Activated CD4-positive, alpha-beta T cell treated with anti-CD3 and anti-CD28 coated beads, Interleukin-2, amount 50 U/mL, for 16 hours (primary cell): Measurements from ENCODE around the gene PRKCH.

Experiments used
- DNase-seq: peaks from one replicate; pipeline ENCODE4 v3.0.0-alpha.2; 2020

Gene PRKCH

DNA sequence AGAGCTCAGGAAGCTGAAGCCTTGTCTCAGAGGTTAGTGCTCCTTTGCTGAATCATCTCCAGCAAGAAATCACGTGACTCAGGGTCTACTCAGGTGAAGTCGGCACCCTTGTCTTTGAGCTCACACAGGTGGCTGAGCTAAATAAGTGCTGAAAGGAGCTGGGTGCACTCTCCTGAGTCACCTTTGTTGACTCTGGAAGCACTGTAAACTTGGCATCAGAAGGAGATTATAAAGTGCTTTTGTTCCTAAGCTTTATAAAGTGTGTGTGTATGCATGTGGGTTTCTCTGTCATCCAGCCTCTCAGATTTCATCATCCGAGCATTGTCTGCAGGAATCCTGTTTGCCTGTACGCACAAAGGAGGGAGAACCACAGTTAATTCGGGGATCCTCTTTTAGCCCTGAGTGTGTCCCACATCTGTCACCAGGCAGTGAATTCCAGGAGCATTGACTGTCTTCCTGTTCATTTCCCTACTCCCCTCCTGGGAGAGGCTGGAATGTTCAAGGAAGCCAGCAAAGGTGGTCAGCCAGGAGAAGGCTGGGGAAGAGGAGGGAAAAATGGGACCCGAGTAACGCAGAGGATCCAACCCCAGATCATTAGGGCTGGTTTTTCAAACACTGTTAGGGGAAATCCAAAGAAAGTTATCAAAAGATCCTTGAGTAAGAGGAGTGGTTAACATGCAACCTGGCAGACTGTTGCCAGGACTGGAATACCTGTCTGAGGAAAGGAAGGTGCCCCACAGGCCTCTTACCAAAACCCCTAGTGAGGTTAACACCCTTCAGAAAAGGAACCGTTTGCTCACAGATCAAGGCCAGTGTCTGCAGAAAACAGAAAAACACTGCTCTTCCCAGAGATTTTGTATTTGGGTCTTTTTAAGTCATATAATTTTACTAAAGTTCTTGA, 216.4 kb downstream of the PRKCH start:
- peak; percentile 60 for DNase-seq

DNA sequence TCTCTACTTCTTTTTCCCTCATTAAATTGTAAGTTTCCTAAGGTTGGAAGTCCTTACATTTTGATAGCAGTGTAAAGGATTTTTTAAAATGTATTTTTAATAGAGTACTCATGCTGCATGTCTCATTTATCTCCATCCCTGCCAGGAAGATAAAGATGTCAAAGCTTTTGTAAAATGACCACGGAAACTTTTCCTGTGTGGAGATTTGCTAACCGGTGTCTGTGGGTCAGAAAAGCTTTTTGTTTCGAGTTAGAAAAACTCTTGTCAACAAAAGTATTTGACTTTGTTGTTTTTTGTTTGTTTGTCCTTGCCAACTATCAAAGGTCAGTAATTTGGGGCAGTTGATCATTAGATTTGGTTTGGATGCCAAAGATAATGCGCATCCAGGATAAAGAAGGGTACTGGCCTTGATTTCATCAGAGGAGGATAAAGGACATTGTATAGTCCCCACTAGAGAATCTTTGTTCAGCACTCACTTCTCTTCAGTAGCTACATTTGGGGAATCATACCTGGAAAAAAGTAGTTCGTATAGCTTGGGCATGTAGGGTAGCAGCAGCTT, 217.2 kb downstream of the PRKCH start:
- no peak for DNase-seq

DNA sequence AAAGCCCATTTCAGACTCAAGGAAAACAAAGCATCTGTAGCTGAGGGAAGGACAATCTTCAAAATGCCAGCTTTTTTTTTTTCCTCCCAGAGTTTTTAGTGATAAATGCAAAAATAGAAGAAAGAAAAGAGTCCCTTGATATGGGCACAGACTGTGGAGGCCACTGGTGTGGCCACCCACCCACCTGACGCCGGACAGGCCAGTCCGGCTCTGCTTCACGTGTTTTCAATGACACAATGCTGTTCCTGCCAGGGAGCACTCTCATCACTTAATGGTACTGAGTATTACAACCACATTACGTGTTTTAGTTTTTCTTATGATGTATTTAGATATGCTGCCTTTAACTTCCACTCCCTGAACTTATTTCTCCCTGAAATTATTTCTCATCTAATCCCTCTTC, 218.3 kb downstream of the PRKCH start:
- no peak for DNase-seq

DNA sequence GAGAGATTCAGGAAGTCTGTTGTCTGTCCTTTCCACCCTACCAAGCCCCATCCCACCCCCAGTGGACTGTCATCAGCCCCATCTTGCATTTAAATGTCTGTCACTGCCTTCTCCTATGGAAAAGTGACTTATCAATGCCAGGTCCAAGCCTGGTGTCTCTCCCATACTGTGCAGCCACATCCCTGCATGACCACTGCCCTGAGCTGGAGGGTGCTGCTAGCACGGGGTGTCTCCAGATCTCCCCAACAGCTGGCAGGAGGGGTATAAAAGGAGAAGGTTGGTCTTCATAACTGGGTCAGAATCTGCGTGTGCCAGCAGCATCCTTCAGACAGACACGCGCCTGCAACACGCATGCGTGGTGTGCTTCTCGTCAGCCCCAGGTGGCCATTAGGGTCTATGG, 219.6 kb downstream of the PRKCH start:
- no peak for DNase-seq

DNA sequence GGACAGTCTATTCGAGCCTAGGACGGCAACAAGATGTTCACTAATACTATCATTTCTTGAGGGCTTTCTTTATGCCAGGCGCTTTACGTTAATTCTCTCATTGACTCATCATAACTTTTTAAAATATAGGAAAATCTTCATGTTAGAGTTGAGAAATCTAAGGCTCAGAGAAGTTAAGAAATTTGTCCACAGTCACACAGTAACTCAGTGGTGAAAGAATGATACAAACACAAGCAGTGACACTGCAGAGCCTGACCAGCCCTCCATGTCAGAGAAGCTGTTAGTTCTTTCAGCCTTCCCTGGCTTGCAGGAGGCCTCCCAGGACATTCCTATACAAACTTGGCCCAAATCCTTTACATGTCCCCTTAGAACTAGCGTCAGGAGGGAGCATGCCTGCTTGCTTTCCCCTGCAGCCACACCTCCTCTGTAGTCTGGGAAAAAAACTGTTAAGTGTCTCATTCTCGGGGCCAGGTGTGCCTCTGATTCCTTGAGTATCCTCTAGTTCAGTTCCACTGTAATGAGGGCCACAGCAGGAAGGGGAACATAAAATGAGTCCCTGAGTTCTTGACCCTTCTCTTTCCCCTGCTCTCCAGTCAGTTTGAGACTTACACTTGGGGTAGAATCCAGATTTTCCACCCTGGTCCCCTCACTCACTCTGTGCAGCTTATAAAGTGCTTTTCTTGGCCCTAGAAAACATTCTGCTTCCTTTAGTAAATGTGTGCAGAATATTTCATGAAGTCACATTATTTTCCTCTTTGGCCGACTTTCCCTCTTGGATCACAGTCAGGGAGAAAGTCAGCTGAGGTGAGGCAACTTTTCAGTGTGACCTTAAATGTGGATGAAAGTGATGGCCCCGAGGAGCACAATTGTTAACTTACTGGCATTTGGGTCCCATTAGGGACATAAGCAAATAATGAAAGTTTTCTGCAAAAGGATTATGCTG, 221.7 kb downstream of the PRKCH start:
- DNase-seq, result no peak

DNA sequence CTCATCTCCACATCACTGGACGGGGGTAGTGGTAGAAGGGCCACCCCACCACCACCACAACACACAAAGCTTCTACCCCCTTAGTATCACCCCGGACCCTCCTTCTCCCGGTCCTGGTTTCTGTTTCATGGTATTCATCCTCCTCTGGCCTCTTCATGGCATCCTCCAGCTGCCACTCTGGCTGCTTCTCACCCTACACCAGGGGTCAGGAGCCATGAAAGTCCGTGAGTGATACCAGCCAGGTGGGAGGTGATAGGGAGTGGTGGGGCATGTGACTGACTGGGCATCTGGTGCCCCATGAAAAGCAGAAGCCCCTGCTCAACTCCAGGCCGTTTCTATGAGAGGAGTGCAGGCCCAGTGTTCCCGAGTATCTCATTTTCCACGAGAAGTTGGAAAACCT, 222.6 kb downstream of the PRKCH start:
- no peak for DNase-seq

DNA sequence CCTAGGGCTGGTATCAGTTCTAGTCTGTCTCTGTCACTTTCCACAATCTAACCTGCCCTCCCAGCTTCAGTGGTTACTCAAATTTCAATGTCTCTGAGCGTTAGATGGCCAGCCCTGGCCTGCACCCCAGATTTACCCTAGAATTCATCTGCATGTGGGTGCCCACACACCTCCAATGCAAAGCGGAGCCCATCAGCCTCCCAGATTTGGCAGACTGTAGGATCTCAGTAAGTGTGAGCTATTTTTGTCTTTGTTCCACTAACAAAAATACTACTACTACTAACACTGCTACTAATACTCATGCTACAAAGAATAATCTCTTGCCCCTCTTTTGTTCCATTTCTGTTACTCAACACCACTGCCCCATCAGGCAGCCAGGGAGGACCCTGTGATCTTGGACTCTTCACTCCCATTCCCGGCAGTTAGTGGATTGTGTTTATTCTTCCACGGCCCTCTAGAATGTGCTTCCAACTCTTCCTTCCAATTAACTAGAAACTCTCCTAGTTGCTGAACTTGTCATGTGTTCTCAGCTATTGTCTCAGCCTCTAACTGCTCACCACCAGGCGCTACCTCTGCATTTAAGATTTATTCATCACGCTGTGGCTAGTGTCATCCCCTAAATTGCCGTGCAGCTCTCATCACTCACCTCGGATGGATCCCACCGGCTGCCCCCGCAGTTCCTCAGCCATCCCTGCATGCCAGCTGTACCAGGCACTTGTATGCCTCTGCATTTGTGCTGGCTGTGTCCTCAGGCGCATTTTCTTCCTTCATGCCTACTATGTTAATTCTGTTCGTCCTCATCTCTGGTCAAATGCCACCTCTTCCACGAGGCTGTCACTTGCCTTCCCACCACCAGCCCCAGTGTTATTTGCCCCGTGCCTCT, 223.3 kb downstream of the PRKCH start:
- DNase-seq, result no peak

DNA sequence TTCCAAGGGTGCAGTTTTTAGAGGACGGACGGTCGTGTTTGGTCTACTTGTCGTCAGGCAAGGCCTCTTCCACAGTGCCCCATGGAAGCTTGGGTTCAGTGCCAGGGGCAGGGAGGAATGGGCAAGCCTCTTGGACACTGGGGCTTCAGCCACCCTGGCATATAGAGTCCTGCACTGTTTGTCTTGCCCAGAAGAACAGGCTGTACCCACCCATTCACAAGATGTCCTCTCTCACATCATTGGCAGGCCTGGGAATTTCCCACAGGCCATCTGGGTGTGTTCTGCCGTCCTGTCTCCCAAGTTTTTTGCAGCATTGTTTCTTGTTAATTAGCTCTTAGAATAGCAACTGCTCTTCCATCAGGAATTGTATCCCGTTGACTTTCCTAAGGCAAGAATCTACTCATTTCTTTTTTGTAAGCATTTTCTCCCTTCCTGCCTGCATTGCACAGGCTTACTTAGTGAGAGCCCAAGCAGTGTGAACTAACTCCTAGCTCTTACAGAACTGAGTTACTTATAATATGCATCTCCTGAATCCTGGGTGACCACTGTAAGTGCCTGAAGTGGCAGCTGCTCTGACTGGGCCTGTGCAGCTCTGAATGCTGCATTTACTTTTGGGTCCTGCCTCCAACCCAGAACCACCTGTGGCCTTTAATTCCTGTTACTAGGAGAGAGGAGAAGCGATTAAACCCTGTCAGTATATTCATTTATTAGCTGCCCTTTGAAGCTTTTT, 224.5 kb downstream of the PRKCH start:
- no peak for DNase-seq

DNA sequence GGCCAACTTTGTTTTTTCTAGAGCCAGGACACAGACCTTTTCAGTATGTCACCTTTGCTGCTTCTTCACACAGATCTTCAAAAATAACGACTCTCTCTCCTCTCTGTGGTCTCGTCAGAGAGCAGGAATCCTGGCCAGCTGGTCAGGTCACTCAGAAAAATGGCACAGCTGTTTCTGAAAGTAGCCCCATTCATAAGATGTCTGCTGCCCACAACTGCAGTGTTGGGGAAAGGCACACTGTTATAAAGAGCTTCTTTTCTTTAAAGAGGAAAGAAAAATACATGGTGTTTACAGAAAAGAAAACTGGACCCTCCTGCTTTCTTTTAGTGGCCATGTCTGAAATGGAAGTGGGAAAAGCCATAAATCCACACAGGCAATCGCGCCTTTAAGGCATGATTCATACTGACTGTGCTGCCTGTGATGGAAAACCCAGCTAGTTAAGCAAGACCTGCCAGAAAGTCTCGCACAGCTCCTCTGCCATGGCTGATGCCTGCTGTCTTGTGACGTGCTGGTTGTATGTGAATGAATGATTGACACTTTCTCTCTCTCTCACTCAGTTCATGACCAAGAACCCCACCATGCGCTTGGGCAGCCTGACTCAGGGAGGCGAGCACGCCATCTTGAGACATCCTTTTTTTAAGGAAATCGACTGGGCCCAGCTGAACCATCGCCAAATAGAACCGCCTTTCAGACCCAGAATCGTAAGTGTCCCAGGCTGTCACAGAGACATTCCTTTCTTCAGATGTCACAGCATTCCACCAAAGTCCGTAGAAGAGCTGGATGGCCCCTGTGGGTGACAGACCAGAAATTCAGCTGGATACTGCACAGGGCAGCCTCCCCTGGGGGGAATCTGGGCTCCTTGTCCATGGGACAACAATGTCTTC, 226.0 kb downstream of the PRKCH start:
- DNase-seq, result no peak

DNA sequence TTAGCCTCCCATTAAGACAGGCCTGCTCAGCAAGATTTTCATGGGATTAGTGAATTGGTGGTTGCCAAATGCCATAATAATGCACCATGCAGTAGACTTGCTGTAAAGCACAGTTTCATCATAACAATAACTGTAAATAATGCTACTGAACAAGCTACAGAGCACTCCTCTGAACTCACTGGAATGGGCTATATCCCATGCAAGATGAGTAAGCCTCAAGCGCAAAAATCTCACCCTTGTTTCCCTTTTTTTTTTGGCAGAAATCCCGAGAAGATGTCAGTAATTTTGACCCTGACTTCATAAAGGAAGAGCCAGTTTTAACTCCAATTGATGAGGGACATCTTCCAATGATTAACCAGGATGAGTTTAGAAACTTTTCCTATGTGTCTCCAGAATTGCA, 228.0 kb downstream of the PRKCH start:
- no peak for DNase-seq

DNA sequence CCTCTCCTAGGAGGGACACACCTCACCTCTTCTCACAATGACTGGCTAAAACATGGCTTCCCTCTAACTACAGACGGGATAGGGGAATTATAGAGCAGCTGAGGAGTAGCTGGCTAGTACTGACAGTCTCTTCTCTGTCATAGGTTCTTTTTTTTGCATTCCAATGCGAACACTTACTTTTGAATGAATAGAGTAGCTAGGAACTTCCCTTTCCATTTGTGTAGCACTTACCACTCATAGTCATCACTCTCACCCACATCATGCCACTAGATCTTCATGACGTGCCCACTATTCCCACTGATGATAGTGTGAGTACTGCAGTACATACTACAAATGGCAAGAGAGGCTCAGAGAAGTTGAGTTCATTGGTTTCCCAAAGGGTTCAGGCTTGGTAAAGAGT, 230.0 kb downstream of the PRKCH start:
- DNase-seq, result no peak

DNA sequence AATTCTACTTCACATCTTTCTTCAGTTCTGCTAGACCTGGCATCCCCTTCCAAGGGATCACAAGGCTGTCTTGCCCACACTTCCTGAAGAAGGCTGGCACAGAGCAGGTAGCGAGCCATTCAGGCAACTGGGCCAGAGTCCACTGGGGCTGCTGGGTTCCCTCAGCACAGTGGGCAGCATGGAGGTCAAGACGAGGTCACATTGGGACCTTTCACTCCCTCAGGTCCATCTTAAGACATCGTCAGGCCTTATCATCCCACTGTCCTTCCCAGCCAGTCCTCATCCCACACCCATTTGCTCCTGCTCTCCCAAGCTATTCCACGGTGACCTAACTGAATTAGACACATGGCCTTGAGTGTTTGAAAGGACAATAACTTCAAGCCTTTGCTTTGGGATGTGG, 230.9 kb downstream of the PRKCH start:
- DNase-seq, result no peak

DNA sequence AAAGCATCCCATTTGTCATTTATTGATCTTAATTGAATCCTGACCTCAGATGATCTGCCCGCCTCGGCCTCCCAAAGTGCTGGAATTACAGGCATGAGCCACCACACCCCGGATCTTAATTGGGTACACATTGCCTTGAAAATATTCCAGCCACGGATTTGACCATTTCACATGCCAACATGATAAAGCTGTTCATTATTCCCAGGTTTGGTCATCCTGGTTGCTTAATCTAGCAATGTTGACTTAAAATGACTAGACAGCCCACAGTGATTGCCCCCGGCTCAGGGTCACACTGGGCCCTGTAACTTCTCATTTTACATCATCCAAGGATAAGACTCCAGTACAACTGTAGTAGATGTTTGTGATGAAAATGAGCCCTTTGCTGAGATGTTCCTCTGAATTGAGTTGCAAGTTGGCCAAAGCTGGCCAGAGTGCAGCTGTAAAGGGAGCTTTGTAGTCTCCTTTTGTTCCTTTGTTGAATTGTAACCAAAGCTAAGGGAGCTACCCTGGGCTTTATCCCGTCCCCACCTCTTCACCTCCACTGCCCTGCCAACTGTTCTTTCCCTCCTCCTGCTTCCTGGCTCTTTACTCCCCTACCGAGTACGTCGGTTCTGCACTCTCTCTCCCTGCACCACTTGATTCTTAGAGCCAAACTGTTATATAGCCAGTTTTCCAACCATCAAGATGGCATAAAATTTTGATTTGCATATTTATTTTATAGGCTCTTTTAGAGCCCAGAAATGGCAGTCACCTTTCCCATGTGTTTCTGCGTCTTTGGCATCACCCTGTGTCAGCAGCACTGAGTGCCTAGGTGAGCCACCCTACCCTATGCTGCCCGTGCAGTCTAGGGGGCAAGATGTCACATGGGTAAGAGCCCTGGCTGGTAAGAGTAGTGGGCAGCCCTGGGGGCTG, 232.6 kb downstream of the PRKCH start:
- no peak for DNase-seq

DNA sequence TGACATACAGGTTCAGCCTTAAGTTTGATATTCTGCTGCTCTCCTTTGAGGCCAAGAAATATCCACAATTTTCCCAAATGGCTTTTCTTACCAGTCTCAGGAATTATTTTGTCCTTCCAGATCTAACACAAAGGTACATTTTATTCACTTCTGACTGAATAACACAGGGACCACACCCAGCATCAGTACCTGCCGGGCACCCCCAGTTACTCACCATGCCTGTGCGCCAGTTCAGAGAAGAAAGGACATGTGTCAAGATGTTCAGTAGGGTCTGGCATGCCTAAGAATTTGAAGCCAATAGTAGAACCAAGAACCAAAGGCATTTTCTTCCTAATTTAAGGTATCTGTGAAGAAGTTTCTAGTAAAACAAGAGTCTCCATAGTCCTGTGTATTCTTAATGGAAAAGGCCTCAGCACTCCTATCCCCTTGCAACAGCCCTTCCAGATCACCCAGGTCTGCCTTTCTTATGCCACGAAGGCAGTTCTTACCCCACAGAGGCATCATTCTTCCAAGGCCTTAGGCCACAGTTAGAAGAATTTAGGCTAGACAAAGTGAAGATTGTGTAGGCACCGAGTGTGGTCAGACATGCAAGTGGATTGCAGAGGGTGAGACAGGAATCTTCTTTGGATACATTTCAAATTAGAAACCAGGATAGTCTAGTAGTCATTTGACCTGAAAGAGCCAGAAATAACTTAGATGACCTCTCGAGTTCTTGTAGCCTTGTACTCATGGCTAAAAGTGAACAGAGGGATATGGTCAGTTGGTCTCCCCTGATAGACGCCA, 233.9 kb downstream of the PRKCH start:
- no peak for DNase-seq

DNA sequence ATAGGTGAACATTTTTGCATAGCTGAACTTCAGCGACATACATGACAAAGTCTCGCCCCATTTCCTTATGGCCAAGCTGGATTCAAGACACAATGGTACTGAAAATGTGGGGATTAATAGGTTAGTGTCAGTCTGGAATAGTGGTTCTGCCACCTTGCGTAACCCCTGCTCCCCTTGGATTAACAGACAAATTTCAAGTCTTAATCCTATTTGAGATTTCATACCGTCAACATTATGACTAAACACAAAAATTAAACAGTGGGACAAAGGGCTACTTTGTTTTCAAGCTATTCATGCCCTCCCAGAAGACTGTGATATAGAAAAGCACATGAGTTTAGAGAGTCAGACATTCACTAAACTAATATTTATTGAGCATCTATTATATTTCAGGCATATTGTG, 235.1 kb downstream of the PRKCH start:
- no peak for DNase-seq

DNA sequence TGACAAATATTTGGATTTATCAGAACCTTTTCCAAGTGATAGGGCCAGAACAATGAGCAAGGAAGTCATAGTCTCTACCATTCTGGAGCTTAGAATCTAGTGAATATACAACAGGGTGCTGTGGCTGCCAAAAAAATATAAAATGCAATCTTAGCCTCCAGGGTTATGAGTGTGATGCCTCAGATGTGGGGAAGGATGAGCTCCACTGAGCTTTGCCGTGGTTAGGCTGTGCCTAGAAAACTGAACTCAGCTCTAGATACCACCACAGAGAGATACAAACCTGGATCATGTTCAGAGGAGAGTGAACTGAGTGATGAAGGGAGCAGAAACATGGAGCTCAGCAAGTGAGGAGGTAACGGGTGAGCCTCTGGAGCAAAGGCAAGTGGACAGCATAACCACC, 235.9 kb downstream of the PRKCH start:
- no peak for DNase-seq

DNA sequence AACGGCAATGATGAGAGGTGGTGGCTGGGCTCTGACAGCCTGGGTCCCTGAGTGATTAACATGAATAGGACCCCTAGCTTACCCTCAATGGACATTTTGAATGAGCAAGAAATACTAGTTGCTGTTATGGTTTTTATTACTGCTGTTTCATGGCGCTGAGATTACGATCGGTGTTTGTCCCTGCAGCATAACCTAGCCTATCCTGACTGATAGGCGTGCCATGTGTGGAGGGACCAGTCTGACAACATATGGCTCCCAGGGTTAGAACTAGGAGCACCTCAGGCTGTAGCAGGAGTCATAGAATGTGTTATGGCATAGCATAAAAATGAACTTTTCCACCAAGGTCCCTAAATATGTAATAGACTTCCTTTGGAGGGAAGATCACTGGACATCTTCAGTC, 236.5 kb downstream of the PRKCH start:
- DNase-seq, result no peak

DNA sequence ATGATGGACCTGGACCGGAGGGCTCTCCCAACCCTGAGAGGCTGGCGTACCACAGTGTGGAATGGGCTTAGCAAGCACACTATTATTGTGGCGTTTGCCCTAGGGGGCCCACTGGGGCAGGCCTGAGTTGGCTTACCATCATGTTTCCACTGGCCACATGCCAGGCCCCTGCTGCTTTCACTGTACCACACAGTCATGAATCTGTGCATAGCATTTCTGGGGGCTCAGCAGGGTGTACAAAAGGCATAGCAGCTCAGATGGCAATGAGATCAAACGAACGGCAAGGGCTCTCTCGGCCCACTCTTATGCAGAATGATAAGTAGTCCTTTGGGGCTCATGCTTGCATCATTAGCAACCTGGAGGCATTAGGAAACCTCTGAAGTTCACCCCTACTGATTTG, 236.9 kb downstream of the PRKCH start:
- DNase-seq, result no peak
